HG03108 (cell line): ENCODE data around the gene COMMD1.

ENCODE experiments used
- ATAC-seq: cut with Tn5 transposase; IDR thresholded peaks from one replicate; pipeline ENCODE4 v1.9.1; 2021; ENCODE audit warnings: moderate library complexity; ENCODE audit not compliant: unreplicated experiment

Gene COMMD1

DNA sequence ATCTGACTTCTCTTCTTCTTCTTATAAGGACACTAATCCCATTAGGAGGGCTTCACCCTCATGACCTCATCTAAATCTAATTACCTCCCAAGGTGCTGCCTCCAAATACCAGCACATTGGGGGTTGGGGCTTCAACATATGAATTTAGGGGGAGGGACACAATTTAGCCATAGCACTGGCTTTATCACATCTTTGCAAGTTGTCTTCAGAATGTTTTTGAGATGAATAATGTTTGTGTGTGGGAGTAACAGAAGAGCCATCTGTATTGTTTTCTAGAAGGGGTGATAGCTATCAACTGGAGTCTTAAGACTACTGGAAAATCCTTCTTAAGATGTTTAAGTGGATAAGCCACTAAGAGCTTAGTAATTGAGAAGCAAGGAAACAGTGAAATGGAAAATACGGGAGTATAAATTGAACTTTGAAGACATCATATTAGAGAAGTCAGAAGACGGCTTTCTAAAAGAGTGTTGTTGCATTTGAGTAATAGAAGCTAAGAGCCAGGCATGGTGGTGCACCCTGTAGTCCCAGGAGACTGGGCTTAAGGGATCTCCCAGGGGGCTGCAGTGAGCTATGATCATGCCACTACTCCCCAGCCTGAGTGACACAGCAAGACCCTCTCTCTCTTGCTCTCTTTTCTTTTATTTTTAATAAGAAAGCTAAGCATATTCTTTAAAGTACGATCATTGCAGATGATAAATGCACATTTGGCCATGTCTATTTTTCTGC is 257.8 kb downstream of the COMMD1 start:
- ATAC-seq = no peak

DNA sequence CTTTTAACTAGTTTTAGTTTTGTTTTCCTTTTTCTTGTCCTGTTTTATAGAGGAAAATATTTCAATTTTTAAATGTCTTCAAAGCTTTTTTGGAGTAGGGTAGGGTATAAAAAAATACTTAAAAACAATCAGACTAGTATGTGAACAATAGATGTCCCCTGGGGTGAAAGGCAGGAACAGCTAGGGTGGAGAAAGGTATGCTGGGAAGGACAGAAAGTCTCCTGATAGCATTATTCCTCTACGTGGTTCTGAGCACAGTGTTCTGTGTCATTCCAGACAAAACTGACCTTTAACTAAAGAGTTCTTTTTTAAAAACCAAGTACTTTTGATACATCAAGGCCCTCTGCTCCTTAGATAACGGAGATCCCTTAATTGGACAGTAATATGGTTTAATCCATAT is 258.4 kb downstream of the COMMD1 start:
- no peak for ATAC-seq

DNA sequence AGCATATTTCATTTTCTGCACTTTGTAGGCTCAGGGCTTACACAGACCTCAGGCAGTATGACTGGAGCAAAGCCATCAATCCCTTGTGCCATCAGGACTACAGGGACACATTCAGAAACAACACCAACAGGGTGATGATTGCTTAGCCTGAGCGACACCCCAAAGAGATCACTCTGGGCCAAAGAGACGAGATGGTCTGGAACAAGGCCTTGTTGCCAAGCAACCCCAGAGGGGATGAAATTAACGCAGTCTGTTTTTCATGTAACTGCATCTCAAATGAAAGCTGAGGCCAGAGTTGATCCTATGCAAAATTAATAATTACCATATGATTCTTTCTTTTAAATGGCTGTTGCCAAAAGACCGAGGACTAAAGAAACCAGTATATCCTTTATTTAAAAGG is 270.3 kb downstream of the COMMD1 start:
- ATAC-seq = no peak

DNA sequence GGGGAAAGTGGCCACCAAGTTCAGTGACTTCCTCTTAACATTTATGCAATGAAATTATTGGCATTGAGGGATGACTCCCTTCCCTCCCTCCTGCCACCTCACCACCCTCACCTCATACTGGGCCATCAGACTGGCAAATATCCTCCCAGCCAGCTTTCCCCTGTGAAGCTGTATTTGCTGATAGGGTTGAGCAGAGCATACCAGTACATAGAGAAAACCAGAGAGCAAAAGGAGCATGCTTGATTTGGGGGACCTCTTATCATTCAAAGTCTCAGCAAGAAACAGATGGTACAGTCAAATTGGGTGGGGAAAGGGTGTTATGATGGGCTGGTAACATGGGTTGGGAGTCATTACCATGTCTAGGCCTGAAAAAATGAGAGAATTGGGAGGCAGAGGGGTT is 271.3 kb downstream of the COMMD1 start:
- ATAC-seq = no peak

DNA sequence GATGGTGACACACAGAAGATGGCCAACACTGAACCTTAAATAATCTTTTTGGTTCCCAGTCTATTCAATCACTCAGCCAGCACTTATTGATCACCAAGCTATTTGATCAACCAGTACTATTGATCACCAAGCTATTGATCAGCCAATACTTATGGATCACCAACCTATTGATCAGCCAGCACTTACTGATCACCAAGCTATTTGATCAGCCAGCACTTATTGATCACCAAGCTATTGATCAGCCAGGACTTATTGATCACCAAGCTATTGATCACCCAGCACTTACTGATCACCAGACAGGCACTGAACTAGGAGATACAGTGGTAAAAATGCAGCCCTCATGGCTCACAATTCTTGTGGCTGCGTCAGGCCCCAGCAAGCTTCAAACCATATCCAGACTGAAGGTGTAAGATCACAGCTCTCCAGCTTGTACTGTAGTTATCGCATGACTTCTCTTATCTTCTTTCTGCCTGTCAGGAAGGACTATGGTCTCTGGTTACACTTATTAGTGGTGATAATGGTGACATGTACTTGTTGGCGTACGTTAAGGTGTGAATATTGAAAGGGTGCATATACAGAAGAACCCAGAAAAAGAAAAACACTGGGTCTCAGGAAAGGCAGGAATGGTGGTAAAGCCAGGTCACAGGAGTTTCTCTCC is 272.0 kb downstream of the COMMD1 start:
- no peak for ATAC-seq

DNA sequence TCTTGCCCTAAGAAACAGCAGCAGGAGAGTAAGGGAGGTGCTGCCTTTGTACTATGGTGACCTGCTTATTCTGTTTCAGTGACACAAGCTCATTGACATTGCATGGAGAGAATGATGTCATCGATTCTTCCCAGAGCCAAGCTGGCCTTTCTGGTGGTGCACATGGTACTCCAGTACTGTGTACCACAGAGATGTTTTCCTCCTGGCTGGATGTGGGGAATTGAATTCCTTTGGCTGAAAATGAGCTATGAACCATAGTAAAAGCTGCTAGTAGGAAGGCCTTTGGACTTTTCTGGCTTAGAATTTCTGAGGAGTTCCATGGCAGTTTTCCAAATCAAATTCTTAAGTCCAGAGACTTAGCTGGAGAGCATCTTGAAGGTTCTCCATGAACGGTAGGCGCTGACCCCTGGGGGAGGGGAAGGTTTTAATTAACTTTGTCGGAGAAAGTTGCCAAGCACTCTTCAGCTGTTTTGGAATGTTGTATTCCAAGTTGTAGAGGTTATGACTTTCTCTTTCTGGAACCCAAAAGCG is 273.3 kb downstream of the COMMD1 start:
- no peak for ATAC-seq

DNA sequence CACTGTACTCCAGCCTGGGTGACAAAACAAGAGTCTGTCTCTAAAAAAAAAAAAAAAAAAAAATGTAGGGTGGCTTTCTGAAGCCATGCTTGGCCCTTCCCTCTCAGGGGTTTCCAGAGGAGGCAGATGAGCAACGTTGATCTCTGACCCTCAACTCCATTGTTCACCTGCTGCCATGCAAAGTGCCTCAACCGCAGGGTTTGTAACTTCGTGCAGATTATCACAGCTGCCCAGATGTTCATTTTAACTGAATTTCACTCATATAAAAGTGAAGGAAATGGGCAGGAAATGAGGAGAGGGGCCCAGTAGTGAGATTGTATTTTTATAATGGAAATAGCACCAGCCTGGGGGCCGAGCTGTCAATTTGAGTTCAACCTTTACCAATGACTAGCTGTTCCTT is 275.5 kb downstream of the COMMD1 start:
- ATAC-seq = no peak

DNA sequence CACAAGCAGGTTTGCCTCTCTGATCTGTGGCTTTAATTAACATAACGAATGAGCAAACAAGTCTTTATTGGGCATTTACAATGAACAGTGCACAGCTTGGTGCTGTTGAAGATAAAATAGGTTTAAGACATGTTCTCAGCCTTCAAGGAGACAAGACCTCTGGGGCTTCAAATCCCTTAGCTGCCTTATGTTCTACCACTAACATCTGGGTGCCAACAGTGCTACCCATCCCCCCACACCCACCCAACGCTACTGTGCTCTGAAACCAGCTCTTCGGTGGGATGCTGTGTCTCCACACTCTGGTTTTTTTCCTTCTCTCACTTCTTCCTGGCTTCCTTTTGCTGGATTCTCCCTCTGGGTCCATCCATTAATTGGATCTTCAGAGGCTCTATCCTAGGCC is 276.4 kb downstream of the COMMD1 start:
- ATAC-seq = no peak

DNA sequence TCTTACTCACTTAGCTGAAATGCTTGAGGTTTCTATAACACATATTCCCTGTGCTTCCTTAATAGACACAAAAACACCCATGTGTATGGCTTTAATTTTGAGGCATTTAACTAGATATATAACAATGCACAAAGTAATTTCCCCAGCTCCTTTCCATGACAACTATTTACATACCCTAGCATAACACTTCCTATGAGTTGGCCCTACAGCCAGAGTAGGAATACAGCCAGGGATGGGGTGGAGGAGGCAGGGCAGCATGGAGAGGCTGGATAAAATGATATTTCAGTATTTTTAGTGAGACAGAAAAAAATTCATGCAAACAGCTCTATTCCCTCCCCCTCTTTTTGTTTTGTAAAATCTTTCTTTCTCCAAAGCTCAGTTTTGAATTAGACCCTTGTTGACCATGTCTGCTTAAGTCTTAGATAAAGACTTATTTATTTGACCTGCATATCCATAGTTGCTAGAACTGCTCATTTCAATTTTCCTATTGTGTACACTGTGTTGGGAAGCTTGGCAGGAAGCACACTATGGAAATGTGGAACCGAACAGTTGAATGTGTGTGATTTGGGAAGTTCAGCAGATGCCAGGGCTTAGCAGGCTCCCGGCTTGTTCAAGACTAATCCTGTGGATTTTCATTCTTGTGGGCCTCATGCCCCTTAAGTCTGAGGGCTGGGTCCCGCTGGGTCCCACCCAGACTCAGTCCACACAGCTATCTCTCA is 279.2 kb downstream of the COMMD1 start:
- ATAC-seq = no peak
